B cell (primary cell): ENCODE results near the gene GYS1.

ENCODE experiments used
- CTCF ChIP-seq: fragments of 200-600 bp; IDR thresholded peaks from one replicate; pipeline ENCODE4 v1.8.0; 2022; ENCODE audit warnings: antibody characterized with exemption, mild to moderate bottlenecking
- EZH2 ChIP-seq: IDR thresholded peaks from 2 replicates; pipeline ENCODE4 v1.6.1; 2012; ENCODE audit warnings: borderline replicate concordance, low read depth, mild to moderate bottlenecking, moderate library complexity, low read length; ENCODE audit not compliant: insufficient read depth, poor library complexity, severe bottlenecking

- TF ChIP-seq CTCF: no peak
- no peak for TF ChIP-seq EZH2
Observed at GRCh38 chr19:48988860-48989259, 4.2 kb downstream of the GYS1 start.
